Stimulated activated CD4-positive, alpha-beta T cell treated with anti-CD3 and anti-CD28 coated beads, Interleukin-1b, Interleukin-23, amount 100 ng/mL, for 48 hours (primary cell): Measurements from ENCODE around the gene CKB.

ENCODE experiments used
- DNase-seq: peaks from one replicate; pipeline ENCODE4 v3.0.0-alpha.2; 2020

Gene CKB

DNA sequence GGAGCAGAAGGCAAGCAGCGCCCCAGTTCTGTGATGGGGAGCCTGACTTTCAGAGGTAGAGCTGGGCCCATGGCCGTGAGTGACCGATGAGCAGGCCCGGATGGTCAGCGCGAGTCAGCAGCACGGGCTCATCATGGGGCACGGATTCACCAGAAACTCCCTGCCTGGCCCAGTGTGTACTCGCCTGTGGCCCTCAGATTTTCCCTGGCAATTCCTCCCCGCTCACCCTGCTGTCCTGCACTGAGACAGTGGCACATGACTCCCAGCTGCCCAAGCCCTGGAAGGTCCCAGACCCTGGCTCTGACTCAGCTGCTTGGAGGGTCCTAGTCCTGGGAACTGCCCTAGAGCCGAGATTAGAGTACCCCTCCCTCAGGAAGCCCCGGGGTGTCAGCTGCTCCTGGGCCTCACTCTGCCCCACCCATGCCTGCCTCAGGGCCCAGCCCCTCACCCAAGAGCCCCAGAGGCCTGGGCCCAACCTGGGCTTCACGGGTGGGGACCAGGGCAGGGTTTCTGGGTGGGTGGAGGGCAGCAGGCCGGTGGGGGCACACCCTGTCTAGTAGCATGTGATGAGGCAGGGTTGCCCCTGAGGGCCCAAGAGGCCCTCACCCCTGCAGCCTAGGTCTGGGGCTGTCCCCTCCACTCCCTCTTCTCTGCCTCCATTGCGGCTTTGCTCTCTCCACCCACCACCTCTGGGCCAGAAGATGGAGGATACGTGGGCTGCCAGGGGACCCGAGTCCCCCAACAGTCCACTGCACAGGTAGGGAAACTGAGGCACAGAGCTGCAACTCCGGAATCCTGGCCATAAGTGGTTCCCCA lies 14.8 kb upstream of the CKB start:
- no peak for DNase-seq

DNA sequence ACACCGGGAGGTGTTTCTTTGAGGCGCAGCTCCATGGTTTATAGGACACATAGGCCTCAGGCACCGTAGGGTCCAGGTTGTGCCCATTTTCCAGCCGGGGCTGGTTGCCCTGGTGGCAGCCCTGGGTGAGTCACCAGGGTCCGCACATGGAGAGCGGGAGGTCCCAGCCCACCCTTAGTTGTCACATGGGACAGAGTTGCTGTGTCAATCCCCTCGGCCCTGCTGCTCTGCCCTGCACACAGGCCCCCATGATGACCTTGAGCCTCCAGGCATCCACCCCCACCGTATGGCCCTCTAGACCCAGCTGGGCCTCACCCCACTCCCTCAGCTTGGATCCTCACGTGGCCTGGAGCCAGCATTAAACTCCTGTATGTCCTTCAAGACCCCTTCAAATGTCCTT lies 14.1 kb upstream of the CKB start:
- no peak for DNase-seq

DNA sequence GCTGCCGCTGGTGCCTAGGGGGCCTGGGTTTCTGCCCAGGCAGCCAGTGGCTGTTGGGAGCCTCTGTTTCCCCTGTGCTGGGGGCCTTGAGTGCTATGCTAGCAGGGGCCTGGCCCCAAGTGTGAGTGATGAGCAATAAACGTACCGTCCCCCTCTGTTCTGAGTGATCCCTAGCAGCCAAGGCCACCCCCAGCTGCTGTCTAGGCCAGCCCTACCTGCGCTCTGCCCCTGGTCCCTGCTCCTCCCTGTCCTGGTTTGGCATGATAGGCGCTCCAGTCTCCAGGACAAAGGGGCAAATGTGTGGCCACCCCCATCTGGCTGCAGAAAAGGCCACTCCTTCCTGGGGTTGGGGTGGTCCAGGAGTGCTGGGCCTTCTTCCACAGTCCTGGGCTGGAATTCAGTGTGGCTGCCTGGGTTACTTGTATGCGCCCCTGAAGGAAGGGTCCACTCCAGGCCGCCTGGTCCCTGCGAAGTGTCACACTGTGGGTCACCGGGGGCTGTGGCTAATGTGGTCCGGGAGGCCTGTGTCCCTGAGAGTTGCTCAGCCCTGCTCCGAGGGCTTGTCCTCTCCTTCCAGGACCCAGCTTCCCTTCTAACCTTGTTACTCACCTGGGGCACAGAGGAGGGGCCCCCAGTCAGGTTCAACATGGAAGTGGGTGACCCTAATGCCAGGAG lies 13.4 kb upstream of the CKB start:
- DNase-seq: no peak

DNA sequence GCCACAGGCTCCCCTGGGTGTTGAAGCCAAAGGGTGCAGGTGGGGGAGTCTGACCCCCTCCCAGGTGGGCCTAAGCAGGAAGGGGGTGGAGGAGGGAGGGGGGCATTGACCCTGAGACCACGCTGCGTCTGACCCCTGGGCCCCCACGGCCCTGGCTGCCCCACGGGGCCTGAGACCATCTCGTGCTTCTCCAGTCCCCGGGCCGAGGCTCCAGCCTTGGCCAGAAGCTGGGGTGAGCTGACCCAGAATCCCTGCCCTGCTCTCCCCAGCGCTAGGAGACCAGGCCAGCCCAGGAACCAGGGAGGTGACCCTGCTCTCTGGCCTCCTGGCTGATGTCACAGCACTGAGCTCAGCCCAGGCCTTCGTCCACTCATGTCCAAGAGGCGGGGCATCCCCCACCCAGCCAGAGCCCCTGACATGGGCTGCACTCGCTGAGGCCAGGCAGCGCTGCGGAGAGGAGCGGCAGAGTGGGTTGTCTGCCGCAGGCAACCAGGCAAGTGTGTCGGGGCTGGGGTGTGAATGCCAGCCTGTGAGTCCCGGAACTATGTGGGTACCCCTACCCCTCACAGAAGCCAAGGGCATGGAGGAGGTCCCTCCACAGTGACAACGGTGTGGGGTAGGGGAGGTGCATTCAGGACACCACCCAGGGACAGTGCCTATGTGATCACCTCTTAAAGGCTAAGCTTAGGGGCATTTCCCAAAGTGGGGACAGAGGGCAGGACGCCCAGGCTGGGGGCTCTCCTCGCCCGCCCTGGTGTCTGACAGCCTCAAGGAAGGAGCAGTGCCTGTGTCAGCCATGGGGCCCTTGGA lies 12.7 kb upstream of the CKB start:
- DNase-seq: no peak

DNA sequence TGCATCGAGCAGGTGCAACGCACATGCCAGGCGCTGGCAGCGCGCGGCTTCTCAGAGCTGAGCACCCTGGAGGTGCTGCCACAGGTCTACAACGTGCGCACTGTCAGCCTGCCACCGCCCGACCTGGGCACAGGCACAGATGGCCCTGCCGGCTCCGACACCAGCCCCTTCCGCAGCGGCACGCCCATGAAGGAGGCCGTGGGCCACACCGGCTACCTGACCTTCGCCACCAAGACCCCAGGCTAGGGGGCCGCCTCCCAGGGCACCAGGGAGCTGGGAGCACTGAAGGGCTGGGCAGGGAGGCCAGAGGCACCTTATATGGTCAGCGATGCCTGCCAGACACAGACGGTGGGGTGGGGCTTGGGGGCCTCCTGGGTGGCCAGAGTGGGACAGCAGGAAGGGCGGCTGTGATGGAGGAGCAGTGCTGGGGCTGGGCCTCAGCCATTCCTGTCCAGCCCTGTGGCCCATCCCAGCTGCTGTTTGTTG lies 12.0 kb upstream of the CKB start:
- no peak for DNase-seq

DNA sequence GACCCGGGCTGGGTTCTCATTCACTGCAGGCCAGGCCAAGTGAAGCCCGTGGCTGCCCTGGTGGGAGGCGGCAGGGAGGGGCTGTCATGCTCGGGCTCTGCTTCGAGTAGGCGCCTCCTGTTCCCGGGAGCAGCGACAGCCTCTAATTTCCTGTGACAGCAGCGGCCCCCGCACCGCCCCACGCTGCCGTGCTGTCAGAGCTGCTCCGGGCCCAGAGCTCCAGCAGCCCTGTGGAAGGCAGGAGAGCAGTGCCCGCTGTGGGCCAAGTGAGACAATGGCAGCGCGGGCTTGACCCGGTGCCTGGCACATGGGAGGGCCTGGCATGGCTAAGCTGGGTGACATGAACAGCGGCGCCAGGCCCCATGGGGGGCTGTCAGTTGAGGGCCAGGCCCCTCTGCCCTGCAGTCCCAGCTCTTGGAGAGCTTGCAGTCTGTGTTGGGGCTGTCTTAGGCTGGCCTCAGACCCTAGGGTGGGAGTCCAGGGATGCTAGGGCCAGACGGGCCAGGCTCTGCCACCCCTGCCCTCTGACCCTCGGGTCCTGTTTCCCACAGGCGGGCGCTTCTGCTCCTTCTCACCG lies 11.5 kb upstream of the CKB start:
- no peak for DNase-seq

DNA sequence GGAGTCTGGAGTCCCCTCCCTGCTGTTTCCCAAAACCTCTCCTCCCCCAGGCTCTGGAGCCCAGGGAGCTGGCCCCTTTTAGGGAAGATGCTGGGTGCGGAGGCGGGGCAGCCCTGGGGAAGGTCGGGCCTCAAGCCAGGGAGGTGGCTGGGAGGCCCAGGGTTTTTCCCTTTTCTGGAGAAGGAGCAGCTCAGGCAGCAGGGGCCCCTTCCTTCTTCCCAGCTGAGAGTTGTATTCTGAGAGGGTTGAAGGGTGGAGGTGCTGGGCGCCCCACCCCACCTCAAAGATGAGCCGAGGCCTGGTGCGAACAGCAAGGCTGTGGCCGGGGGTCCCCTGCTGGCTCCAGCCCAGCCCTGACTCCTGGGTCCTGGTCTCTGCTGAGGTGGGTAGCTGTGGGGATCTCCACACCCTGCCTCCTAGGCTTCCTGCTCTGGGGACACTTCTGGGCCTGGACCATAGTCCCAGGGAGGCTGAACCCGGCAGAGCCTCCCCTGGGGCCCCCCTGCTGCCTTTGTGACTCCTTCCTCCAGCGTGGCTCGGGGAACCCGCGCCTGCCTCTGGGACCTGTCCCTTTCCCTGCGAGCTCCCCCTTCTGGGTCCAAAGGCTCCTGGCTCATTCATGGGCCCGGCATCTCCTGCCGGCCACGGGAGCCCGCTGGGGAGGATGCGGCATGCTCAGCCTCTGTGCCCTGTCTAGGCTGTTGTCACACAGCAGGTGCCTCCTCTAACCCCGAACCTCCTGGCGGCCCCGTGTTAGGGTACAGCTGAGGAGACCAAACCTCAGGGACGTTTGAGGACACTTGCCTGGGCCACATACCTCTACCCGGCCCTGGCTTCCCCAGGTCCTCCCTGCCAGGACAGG lies 10.7 kb upstream of the CKB start:
- no peak for DNase-seq

DNA sequence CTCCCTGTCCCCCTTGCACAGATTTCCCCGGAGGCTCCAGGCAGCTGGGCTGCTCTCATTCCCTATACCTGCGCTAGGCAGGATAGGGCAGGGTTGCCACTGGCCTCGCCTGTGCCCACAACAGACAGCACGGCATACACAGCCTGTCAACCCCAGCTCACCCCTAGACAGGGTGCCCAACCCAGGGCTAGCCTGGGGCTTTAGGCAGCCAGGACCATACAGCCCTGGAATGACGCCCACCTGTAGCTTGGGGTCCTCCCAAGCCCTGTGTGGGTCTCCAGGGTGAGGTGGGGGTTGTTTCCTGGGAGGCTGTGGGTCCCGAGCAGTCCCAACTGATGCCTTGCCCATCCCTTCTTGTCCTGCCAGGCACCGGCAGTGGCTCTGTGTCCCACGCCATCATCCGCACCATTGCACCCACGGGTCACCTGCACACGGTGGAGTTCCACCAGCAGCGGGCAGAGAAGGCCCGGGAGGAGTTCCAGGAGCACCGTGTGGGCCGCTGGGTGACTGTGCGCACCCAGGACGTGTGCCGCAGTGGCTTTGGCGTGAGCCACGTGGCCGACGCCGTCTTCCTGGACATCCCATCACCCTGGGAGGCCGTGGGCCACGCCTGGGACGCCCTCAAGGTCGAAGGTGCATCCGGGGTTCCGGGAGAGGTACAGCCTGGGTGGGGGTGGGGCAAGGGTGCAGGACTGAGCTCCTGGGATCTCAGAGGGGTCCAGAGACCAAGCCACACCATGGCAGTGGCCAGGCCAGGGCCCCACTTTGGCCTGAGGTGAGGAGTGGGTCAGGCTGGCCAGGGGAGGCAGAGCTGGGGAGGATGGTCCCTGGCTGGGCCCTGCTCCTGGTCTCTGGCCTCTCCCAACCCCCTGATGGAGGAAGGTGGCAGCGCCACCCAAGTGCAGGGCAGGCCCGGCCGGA lies 9.8 kb upstream of the CKB start:
- DNase-seq: no peak

DNA sequence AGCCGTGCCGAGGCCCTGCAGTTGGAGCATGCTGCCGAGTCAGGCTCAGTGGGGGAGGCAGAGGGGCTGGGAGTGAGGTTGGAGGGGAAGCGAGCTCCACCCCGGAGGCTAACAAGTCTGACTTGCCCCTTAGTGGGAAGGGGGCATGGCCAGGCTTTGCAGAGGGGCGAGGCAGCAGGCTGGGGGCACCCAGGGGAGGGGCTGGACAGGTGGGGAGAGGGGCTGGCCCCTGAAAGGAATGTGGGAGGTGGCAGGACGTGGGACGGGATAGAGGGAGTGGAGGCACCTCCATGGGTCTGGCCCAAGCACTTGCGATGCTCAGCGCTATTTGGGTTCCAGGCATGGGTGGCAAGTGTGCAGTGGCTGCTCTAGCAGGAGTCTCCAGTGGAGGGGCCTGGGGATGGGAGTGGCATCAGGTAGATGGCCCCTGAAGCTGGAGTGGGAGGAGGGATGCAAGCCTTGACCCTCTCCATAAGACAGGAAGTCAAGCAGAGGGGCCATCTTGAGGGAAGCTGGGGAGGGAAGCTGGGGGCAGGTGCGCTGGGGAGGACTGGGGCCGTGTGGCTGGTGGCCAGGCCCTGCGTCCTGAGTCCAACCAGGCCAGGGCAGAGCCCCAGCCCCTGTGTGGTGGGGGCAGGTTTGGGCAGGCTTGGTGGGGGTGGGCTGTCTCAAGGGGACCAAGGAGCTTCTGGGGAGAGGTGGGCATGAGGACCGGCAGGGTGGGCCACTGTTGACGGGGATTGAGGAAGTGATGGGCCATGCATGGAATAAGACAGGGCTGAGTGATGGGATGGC lies 9.0 kb upstream of the CKB start:
- no peak for DNase-seq

DNA sequence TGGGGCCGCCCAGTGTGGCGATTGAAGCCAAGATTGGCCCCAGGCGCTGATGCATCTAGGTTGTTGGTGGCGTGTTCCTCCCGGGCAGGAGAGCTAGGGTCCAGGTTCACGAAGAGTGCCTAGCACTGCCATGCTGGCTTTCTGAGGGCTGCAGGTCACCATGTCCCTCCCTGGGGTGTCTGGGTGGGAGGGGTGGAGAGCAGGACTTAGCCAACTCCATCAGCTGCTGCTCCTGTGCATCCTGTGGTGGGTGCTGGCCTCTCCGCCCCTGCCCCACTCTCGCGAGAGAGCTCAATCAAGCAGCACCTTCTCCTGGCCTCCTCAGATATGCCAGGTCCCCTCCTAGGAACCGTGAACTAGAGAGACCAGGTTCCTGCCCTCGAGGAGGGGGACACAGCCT lies 8.2 kb upstream of the CKB start:
- no peak for DNase-seq

DNA sequence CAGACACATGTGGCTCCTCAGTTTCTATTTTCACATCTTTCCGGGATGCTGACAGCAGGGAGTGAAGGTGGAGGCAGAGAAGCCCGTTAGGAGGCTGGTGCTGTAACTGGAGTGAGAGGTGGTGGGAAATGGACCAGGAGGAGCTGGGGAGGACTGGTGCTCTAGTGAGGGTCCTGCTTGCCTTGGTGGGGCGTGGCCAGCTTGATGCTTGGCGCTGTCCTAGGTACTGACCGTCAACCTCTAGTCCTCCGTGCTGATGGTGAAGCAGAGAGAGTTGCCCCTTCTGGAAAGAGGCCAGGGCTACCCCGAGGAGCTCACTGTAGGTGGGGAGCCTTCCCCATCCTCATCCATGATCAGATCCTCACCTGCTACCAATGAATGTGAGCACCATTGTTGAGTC lies 7.8 kb upstream of the CKB start:
- DNase-seq: no peak

DNA sequence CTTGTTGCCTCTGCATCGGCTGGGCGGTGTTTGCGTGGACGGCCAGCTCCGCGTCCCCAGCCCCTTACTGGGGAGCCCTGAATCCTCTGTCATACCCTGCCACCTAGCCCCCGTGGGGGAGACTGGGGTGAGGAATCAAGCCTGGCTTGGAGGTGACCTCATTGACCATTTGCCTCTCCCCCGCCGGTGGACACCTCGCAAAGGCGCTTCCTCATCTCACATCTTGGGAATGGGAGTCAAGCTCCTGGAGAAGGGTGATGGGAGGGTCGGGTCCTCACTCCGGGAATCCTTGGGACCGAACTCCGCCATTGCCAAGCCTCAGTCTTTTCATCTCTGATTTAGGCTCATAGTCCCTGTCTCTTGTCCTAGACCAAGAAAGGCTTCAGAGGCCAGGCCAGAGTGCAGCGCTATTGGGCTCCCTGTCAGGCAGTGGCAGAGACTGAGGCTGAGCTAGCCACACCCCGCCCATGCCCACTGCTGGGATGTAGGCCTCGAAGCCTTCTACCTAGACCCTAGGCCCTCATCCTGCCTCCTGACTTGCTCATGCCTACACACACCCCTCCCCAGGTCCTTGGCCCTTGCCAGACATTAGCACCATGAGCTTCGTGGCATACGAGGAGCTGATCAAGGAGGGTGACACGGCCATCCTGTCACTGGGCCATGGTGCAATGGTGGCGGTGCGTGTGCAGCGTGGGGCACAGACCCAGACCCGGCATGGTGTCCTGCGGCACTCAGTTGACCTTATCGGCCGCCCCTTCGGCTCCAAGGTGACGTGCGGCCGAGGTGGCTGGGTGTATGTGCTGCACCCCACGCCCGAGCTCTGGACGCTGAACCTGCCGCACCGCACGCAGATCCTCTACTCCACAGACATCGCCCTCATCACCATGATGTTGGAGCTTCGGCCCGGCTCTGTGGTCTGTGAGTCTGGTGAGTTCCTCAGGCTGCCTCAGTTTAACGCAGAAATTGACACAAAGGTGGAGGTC lies 7.0 kb upstream of the CKB start:
- DNase-seq: no peak

DNA sequence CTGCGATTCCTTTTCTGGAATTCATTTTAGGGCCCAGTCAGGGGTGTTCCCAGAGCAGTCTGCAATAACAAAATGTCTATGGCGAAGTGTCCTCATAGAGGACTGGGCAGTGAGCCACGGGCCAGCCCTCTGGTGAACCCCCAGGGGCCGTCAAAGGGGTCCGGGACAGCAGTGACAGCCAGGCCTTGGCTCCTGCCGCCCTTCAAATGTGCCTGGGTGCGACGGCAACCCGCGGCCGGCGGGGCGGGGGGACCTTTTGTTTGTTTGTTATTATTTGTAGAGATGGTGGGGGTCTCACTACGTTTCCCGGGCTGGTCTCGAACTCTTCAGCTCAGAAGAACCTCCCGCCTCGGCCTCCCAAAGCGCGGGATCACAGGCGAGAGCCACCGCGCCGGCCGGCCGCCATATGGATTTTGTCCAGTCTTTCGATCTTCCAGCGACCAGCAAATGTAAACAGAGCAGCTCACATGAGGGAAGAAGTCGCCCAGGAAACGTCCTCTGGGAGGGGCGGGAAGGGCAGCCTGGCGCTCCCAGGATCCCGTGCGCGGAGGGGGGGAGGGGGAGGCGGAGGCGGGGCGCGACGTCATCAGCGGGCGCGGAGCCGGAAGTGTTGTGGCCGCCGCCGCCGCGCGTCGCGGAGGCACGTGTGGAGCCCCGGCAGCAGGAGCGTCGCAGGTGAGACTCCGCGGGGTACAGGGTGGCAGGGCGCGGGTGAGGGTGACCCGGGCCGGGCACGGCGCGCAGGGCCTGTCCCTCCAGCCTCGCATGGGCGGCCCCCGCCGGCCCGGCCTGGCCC lies 6.2 kb upstream of the CKB start, which contains the start of gene TRMT61A:
TSS of gene TRMT61A (plus strand) at position 610 of the 796 bp plus-strand sequence. CDS start 783 bp downstream, outside the sequence.
- DNase-seq: peak; percentile 72

DNA sequence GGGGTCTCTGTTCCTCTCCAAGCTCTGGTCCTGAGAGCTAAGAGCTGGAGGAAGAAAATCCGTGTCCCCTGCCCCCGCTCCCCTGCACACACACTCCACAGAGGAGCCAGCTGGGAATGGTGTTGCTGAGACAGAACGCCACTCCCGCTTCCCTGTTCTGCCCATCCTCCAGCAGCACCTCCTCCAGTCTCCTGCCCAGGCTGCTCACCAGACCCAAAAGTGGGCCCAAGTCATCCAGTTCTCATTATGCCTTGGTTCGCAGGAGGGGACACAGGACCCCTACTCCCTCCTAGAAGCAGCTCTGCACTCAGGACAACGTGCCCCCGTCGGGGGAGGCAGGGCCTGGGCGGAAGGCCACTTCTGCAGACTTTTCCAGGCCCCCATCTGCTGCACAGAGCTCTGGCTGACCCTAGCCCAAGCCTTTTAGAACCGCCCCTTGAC lies 5.5 kb upstream of the CKB start:
- no peak for DNase-seq

DNA sequence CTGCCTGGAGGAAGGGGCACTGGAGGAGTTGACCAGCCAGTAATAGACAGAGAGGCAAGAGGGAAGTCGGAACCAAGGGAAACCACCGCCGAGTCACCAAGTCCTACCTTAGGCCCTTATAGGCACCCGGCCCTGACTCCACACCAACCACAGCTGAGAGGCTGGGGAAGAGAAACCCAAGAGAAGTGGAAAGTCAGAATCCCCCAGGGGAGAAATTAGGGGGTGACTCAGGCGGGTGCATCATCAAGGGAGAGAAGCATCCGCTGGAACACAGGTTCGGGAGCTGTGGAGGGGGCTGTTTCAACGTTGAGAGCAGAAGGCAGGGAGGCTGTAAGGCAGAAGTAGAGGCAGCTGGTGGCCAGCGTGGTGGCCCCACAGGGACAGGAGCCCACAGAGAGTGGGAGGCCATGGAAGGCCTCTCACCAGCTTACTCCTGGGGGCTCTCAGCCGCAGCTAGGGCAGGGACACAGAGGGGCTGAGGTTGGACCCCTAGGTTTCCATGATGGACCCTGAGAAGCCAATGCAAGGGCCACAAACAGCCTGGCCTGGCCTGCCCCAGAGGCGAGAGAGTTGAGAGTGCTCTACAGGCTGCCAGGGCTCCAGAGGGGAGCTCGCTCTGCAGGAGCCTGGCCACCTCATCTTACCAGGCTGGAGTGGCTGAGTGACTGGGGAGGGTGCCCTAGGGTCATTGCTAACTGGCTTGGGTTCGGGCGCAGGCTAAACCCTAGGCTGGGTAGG lies 4.9 kb upstream of the CKB start:
- DNase-seq: peak; percentile 61

DNA sequence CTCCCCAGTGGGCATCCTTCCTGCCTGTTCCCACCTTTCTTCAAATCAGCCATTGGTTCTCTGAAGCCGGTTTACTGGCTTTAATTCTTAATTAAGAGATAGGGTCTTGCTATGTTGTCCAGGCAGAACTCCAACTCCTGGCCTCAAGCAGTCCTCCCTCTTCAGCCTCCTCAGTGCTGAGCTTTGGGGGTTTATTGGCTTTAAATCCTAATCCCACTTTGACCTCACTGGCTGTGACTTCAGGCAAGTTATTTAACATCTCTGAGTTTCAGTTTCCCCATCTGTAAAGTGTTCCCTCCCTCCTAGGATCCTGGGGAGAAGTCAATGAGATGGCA lies 4.3 kb upstream of the CKB start:
- DNase-seq: no peak

DNA sequence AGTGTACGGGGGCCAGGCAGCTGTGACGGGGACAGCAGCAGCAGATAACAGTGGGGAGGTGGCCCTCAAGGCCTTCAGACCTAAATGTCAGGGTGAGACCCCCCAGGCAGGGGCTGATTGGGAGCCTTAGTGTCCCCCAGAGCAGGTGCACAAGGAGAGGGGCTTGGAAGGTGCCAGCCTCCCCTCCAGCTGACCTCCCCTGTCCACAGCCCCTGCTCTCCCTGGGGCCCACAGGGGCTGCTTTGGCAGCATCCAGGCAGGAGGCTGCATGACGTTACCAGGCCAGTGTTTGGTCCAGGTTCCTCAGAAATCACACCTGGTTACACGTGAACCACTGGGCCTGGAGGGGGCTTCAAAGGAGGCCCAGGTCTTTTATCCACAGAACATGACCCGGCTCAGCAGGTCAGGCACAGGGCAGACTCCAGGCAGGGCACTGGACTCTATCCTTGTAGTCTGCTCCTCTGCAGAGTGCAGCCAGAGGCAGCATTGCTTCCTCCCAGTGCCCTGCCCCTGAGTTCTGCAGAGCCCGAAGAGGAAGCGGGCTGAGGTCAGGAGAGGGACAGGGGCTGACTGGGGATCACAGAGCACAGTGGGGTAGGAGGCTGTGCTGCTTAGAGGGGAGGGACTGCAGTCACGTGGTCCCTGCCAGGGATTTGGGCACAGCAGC lies 3.8 kb upstream of the CKB start:
- DNase-seq: no peak
